ENCODE results near the gene NRN1L.

Gene NRN1L

DNA sequence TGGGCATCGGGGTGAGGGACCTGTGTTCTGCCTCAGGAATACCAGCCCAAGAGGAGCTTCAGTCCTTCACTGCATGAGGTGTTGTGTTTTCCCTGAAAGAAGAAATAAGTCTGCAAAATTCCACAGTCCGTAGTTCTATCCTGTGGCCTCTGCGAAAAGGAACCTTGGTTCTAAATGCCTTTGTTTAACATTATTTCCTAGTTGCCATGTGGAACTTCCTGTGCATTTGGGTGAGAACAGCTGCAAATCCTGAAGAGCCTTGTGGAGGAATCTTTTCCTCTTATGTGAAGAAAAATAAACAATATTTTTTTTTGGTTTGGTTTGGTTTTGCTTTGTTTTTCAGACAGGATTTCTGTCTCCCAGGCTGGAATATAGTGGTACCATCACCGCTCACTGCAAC is 18.1 kb downstream of the NRN1L start:
- TF ChIP-seq, protein P1, sequence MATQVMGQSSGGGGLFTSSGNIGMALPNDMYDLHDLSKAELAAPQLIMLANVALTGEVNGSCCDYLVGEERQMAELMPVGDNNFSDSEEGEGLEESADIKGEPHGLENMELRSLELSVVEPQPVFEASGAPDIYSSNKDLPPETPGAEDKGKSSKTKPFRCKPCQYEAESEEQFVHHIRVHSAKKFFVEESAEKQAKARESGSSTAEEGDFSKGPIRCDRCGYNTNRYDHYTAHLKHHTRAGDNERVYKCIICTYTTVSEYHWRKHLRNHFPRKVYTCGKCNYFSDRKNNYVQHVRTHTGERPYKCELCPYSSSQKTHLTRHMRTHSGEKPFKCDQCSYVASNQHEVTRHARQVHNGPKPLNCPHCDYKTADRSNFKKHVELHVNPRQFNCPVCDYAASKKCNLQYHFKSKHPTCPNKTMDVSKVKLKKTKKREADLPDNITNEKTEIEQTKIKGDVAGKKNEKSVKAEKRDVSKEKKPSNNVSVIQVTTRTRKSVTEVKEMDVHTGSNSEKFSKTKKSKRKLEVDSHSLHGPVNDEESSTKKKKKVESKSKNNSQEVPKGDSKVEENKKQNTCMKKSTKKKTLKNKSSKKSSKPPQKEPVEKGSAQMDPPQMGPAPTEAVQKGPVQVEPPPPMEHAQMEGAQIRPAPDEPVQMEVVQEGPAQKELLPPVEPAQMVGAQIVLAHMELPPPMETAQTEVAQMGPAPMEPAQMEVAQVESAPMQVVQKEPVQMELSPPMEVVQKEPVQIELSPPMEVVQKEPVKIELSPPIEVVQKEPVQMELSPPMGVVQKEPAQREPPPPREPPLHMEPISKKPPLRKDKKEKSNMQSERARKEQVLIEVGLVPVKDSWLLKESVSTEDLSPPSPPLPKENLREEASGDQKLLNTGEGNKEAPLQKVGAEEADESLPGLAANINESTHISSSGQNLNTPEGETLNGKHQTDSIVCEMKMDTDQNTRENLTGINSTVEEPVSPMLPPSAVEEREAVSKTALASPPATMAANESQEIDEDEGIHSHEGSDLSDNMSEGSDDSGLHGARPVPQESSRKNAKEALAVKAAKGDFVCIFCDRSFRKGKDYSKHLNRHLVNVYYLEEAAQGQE (IDR thresholded peaks at IDR 0.05; ENCODE audit: low read depth) = no peak
- TF ChIP-seq EP300 (IDR thresholded peaks at IDR 0.05; ENCODE audit: borderline replicate concordance) (no peak), ZBTB7A (IDR thresholded peaks at IDR 0.05; ENCODE audit: low read depth) (no peak), FOXM1 (IDR thresholded peaks at IDR 0.05; ENCODE audit: borderline replicate concordance, low read depth) (no peak), TEAD4 (IDR thresholded peaks at IDR 0.05) (no peak), CREB1 (IDR thresholded peaks at IDR 0.05; ENCODE audit: low read depth) (no peak), RAD21 (IDR thresholded peaks at IDR 0.05; ENCODE audit: low read depth) (no peak), TCF12 (IDR thresholded peaks at IDR 0.05; ENCODE audit: low read depth) (no peak), MAX (IDR thresholded peaks at IDR 0.05) (no peak), YY1 (IDR thresholded peaks at IDR 0.05; ENCODE audit: low read depth) (no peak), EGR1 (IDR thresholded peaks at IDR 0.05) (no peak), NFIC (IDR thresholded peaks at IDR 0.05) (no peak), USF1 (IDR thresholded peaks at IDR 0.05) (no peak)

- TF ChIP-seq USF1 (IDR thresholded peaks at IDR 0.05) (no peak), EP300 (IDR thresholded peaks at IDR 0.05; ENCODE audit: borderline replicate concordance) (no peak), YY1 (IDR thresholded peaks at IDR 0.05; ENCODE audit: low read depth) (no peak), MAX (IDR thresholded peaks at IDR 0.05) (no peak), ZBTB7A (IDR thresholded peaks at IDR 0.05; ENCODE audit: low read depth) (no peak), CEBPB (IDR thresholded peaks at IDR 0.05) (no peak), FOXM1 (IDR thresholded peaks at IDR 0.05; ENCODE audit: borderline replicate concordance, low read depth) (no peak)
- TF ChIP-seq, protein P1 (IDR thresholded peaks at IDR 0.05; ENCODE audit: low read depth) = no peak
Observed at GRCh38 chr16:67907397-67908180, 22.9 kb downstream of the NRN1L start.

DNA sequence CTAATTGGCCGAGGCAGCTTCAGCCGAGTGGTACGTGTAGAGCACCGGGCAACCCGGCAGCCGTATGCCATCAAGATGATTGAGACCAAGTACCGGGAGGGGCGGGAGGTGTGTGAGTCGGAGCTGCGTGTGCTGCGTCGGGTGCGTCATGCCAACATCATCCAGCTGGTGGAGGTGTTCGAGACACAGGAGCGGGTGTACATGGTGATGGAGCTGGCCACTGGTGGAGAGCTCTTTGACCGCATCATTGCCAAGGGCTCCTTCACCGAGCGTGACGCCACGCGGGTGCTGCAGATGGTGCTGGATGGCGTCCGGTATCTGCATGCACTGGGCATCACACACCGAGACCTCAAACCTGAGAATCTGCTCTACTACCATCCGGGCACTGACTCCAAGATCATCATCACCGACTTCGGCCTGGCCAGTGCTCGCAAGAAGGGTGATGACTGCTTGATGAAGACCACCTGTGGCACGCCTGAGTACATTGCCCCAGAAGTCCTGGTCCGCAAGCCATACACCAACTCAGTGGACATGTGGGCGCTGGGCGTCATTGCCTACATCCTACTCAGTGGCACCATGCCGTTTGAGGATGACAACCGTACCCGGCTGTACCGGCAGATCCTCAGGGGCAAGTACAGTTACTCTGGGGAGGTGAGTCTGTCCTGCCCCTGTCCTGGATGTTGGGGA is 24.5 kb downstream of the NRN1L start:
- TF ChIP-seq TCF12 (IDR thresholded peaks at IDR 0.05; ENCODE audit: low read depth) (no peak), FOXM1 (IDR thresholded peaks at IDR 0.05; ENCODE audit: borderline replicate concordance, low read depth) (no peak), ZBTB7A (IDR thresholded peaks at IDR 0.05; ENCODE audit: low read depth) (no peak), TAF1 (IDR thresholded peaks at IDR 0.05; ENCODE audit: low read depth) (no peak), TEAD4 (IDR thresholded peaks at IDR 0.05) (no peak), MAX (IDR thresholded peaks at IDR 0.05) (no peak), EGR1 (IDR thresholded peaks at IDR 0.05) (no peak), RAD21 (IDR thresholded peaks at IDR 0.05; ENCODE audit: low read depth) (no peak), CREB1 (IDR thresholded peaks at IDR 0.05; ENCODE audit: low read depth) (no peak), NFIC (IDR thresholded peaks at IDR 0.05) (no peak), CEBPB (IDR thresholded peaks at IDR 0.05) (no peak), USF1 (IDR thresholded peaks at IDR 0.05) (no peak), YY1 (IDR thresholded peaks at IDR 0.05; ENCODE audit: low read depth) (no peak), EP300 (IDR thresholded peaks at IDR 0.05; ENCODE audit: borderline replicate concordance) (no peak)
- TF ChIP-seq, protein P1 (IDR thresholded peaks at IDR 0.05; ENCODE audit: low read depth) = no peak
